Daoy (cell line): ENCODE results near the gene MOV10L1. TPM values are rescaled to one million over a fixed set of nuclear protein-coding genes. Genes with fewer than 3 reads are reported as not detected.

Experiments
- DNase-seq: peaks from one replicate; pipeline ENCODE4 v3.0.0-alpha.2; 2015; ENCODE audit warnings: low read depth
- total RNA-seq: library from RNA; depleted of rRNA; stranded (reverse); fragments of >200 nt; shearing (Covaris generic); gene quantifications from 2 replicates; pipeline ENCODE4 v1.2.3, GENCODE V29; 2014

The MOV10L1 gene
- total RNA-seq, 1 experiment from 2014 or later = 0.11 TPM

- peak; percentile 42 for DNase-seq
Measured at GRCh38 chr22:50058906-50059880, 30.6 kb upstream of the MOV10L1 start.

- no peak for DNase-seq
Measured at GRCh38 chr22:50059881-50060262, 29.9 kb upstream of the MOV10L1 start.

- DNase-seq = no peak
Measured at GRCh38 chr22:50060441-50061140, 29.2 kb upstream of the MOV10L1 start.

- DNase-seq = no peak
Measured at GRCh38 chr22:50061141-50061823, 28.5 kb upstream of the MOV10L1 start.

GRCh38 chr22:50061824-50062355 lies 27.9 kb upstream of the MOV10L1 start:
- DNase-seq = no peak

- no peak for DNase-seq
Measured at GRCh38 chr22:50062509-50063135, 27.2 kb upstream of the MOV10L1 start.

- no peak for DNase-seq
Measured at GRCh38 chr22:50063589-50064393, 26.0 kb upstream of the MOV10L1 start.

GRCh38 chr22:50064453-50064852 lies 25.4 kb upstream of the MOV10L1 start:
- no peak for DNase-seq

- no peak for DNase-seq
Measured at GRCh38 chr22:50067244-50067643, 22.6 kb upstream of the MOV10L1 start.

GRCh38 chr22:50068096-50068495 lies 21.7 kb upstream of the MOV10L1 start:
- DNase-seq = no peak

- no peak for DNase-seq
Measured at GRCh38 chr22:50070366-50070765, 19.4 kb upstream of the MOV10L1 start.

- DNase-seq = peak; percentile 59
Measured at GRCh38 chr22:50071432-50072166, 18.2 kb upstream of the MOV10L1 start.

- DNase-seq = no peak
Measured at GRCh38 chr22:50072167-50072555, 17.6 kb upstream of the MOV10L1 start.

GRCh38 chr22:50072714-50073538 lies 16.9 kb upstream of the MOV10L1 start:
- no peak for DNase-seq

- DNase-seq = no peak
Measured at GRCh38 chr22:50074056-50074455, 15.8 kb upstream of the MOV10L1 start.

- DNase-seq = no peak
Measured at GRCh38 chr22:50074551-50075530, 15.0 kb upstream of the MOV10L1 start.

GRCh38 chr22:50076646-50077535 lies 12.9 kb upstream of the MOV10L1 start:
- DNase-seq = no peak
